GM18517 (cell line): ENCODE measurements around the gene CLEC4A.
"Not testable (repeated sequence)": the region's sequence is repeated elsewhere in the genome, so short reads cannot be mapped to it uniquely, and the experiment has no call there.

Source experiments
- ATAC-seq: cut with Tn5 transposase; IDR thresholded peaks from one replicate; pipeline ENCODE4 v1.9.1; 2021; ENCODE audit warnings: mild to moderate bottlenecking, moderate library complexity; ENCODE audit not compliant: unreplicated experiment

CLEC4A gene

DNA sequence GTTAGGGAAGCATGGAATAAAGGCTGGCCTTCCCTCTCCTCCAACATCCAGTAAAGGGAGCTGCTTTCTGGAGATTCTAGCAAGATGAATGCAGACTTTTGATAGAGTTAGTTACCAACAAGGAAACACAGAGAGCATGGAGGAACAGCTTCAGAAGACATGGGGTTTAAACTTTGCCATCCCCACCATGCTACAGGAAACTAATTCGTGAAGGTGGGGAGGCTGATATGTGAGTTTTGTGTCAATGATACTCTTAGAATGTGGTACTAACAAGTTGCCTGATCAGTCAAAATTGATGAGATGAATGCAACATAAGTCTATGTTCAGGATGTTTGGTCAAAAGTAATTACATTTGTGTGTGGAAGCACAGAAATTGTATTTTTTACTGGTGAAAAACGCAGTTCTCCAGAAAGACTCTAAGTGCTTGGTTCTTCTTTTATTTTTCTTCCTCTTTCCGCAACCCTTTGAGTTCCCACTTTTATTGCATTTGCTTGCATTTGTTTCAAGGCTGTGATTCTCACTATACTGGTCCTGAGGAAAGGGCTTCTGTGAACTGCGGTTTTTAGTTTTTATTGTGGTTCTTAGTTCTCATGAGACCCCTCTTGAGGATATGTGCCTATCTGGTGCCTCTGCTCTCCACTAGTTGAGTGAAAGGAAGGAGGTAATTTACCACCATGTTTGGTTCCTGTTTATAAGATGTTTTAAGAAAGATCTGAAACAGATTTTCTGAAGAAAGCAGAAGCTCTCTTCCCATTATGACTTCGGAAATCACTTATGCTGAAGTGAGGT lies at the start of gene CLEC4A:
TSS of gene CLEC4A (plus strand) at position 494 of the 789 bp plus-strand sequence. CDS start at position 756, 262 bp downstream.
- no peak for ATAC-seq

DNA sequence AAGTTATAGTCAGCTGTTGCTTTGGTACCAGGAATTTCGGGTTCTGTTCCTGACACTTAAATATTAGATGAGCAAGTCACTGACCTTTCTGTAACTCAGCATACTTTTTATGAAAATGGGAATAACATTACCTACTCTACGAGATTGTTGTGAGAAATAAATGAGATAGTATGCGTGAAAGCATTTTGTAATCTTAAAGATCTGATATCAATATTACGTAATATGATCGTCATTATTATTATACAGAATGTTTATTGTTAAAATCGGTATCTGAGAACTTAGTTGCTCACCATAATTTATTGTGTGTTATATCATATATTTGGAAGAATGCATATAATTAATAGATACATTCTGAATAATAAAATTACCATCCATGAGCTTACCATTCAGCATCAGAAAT lies 47.5 kb upstream of the CLEC4A start:
- ATAC-seq, result no peak

DNA sequence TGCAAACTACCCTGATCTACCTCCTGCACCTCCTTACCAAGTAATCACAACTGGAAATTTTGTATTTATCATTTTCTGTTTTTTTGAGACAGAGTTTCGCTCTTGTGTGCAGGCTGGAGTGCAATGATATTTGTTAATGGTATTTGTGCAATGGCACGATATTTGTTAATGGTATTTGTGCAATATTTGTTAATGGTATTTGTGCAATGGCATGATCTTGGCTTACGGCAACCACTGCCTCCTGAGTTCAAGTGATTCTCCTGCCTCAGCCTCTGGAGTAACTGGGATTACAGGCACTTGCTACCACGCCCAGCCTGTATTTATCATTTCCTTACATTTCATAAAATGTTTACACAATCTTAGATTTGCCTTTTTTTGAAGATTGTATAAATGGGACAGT lies 47.1 kb upstream of the CLEC4A start:
- ATAC-seq, result no peak

GRCh38 chr12:8077207-8077606 lies 46.2 kb upstream of the CLEC4A start:
- no peak for ATAC-seq

DNA sequence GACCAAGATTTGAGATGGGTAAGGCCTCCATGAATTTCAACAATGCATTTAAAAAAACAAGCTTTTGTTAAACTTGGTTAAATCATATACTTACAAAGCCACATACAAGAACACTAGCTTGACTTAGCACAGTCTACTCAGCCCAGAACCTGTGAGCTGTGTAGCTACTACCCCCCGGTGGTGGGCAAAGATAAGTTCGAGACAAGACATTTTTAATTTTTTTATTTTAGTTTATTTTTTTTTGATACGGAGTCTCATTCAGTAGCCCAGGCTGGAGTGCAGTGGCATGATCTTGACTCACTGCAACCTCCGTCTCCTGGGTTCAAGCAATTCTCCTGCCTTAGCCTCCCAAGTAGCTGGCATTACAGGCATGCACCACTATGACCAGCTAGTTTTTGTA lies 45.0 kb upstream of the CLEC4A start:
- no peak for ATAC-seq

GRCh38 chr12:8078916-8079315 lies 44.5 kb upstream of the CLEC4A start:
- no peak for ATAC-seq

GRCh38 chr12:8080120-8080519 lies 43.3 kb upstream of the CLEC4A start:
- no peak for ATAC-seq

- no peak for ATAC-seq
Observed at GRCh38 chr12:8081251-8081920, 42.0 kb upstream of the CLEC4A start.

GRCh38 chr12:8082808-8083100 lies 40.7 kb upstream of the CLEC4A start:
- ATAC-seq, result no peak

- ATAC-seq, result not testable (repeated sequence)
Observed at GRCh38 chr12:8084351-8084750, 39.1 kb upstream of the CLEC4A start.

- ATAC-seq, result no peak
Observed at GRCh38 chr12:8087666-8088065, 35.8 kb upstream of the CLEC4A start.

DNA sequence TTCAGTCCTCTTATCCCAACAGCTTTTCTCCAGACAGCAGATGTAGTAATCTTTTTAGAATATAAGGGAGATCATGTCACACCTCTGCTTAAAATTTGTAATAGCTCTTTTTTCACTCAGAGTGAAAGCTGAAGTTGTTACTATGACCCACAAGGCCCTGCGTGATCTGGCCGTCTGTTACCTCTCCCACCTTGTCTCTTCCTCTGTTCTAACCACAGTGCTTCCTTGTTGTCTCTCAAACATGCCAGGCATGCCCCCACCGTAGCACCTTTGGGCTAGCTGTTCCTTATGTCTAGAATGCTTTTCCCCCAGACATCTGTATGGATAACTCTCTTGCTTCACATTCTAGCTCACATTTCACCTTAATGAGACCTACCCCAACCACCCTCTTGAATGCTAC lies 34.8 kb upstream of the CLEC4A start:
- ATAC-seq, result no peak

GRCh38 chr12:8089277-8089676 lies 34.1 kb upstream of the CLEC4A start:
- ATAC-seq, result not testable (repeated sequence)

DNA sequence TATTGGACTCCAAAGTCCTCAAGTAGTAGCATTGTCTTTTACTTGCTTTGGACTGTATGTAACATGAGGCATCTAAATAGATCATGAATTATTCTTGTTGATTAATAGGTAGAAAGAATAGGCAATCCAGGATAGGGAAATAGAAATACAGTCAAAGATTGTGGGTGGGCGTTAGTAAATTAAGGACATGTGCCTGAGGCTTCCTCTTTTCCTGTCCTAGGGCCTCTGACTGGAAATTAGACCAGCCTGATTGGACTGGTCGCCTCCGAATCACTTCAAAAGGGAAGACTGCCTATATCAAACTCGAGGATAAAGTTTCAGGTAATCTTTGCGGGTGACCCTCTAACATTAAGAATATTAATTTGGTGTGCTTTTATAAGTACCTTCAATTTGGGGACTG lies 33.7 kb upstream of the CLEC4A start:
- no peak for ATAC-seq

DNA sequence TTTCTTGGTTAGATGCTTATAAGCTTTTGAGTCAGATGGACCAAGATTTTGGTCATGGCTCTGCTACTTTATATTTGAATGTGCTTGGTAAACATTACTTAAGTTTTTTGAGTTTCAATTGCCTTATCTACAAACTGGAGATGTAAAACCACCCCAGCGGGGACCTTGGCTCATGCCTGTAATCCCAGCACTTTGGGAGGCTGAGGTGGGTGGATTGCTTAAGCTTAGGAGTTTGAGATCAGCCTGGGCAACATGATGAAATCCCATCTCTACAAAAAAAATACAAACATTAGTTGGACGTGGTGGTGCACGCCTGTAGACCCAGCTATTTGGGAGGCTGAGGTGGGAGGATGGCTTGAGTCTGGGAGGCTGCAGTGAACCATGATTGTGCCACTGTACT lies 30.1 kb upstream of the CLEC4A start:
- no peak for ATAC-seq

GRCh38 chr12:8096281-8096915 lies 27.0 kb upstream of the CLEC4A start:
- ATAC-seq, result no peak

DNA sequence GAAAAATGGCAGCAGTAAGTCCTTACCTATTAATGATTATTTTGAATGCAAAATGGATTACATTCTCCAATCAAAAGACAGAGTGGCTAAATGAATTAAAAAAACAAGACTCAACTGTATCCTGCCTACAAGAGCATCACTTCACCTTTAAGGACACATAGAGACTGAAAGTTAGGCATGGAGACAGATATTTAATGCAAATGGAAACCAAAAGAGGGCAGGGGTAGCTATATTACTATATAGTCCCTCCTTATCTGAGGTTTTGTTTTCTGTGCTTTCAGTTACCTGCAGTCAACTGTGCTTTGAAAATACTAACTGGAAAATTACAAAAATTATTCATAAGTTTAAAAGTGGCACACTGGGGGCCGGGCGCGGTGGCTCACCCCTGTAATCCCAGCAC lies 24.2 kb upstream of the CLEC4A start:
- no peak for ATAC-seq

- no peak for ATAC-seq
Observed at GRCh38 chr12:8108808-8109398, 14.5 kb upstream of the CLEC4A start.

DNA sequence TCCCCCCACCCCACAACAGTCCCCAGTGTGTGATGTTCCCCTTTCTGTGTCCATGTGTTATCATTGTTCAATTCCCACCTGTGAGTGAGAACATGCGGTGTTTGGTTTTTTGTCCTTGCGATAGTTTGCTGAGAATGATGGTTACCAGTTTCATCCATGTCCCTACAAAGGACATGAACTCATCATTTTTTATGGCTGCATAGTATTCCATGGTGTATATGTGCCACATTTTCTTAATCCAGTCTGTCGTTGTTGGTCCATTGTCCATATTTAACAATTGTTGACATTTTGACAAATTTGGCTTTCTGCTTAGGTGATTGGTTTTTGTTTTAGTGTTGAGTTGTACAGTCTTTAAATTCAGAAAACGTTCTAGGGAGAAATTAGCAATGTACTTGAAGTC lies 10.3 kb upstream of the CLEC4A start:
- ATAC-seq, result not testable (repeated sequence)

DNA sequence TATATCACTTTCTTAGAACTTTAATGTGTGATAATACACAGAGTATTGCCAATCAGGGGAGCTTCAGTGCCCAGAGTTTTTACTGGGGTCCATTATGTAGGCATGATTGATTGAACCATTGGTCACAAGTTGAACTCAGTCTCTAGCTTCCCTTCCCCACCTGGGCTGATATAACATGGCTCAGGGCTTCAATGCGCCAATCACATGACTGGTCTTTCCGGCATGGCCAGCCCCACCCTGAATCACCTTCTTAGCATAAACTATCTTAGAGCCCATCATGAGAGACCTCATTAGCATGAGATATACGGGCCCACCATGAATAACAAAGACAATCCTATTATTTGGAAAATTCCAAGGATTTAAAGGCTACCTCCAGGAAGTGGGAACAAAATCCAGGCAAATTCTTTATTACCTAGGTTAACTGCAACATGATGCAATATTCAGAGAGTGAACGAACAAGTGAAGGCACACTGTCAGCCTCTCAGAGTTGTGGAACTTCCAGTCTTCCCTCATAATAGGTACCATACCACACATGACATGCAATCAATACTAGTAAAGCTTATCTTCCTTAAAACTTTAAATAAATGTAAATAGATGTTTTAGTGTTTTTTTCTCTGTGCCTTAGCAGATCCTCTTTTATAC lies 3.2 kb upstream of the CLEC4A start:
- no peak for ATAC-seq

DNA sequence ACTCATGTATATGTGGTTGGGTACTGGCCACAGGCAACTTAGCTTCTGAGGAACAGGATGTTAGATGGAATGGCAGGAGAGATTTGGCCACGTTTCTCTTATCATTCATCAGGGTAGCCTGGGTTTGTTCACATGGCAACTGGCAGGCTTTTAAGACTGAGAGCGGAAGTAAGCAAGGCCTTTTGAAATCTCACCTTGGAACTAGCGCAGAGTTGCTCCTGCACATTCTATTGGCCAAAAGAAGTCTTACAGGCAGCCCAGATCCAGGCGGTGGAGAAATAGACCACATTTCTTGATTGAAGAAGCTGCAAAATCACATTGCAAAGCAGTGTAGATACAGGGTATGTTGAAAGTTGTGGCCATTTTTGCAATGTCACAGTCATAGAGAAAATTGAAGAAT lies 3.7 kb downstream of the CLEC4A start:
- ATAC-seq, result no peak
